ENCODE results near the gene MANSC1.

GRCh38 chr12:12381982-12382381 is 31.9 kb upstream of the MANSC1 start:
- TF ChIP-seq, protein P1, sequence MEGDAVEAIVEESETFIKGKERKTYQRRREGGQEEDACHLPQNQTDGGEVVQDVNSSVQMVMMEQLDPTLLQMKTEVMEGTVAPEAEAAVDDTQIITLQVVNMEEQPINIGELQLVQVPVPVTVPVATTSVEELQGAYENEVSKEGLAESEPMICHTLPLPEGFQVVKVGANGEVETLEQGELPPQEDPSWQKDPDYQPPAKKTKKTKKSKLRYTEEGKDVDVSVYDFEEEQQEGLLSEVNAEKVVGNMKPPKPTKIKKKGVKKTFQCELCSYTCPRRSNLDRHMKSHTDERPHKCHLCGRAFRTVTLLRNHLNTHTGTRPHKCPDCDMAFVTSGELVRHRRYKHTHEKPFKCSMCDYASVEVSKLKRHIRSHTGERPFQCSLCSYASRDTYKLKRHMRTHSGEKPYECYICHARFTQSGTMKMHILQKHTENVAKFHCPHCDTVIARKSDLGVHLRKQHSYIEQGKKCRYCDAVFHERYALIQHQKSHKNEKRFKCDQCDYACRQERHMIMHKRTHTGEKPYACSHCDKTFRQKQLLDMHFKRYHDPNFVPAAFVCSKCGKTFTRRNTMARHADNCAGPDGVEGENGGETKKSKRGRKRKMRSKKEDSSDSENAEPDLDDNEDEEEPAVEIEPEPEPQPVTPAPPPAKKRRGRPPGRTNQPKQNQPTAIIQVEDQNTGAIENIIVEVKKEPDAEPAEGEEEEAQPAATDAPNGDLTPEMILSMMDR (conservative IDR thresholded peaks at IDR 0.05 in 1 of 2, IDR thresholded peaks at IDR 0.05 in 1 of 2; ENCODE audit: extremely low read depth in 1 of 2, insufficient read depth in 1 of 2, low read depth in 1 of 2, low read length in 2 of 2), result no peak
- TF ChIP-seq EZH2 (IDR thresholded peaks at IDR 0.05; ENCODE audit: borderline replicate concordance, low read length), result no peak
